ENCODE measurements around the gene COL5A2.

The COL5A2 gene

GRCh38 chr2:189000221-189000620, 179.3 kb downstream of the COL5A2 start:
- DNase-seq (ENCODE audit: low read depth, low spot score), result no peak

GRCh38 chr2:188997263-188997662, 182.3 kb downstream of the COL5A2 start:
- DNase-seq (ENCODE audit: low read depth, low spot score), result no peak

- no peak for DNase-seq (ENCODE audit: low read depth, low spot score)
These were observed 186.3 kb downstream of the COL5A2 start for GRCh38 chr2:188993247-188993646.

- no peak for DNase-seq (ENCODE audit: low read depth, low spot score)
These were observed 192.7 kb downstream of the COL5A2 start for GRCh38 chr2:188986839-188987238.

- peak; percentile 80 for DNase-seq (ENCODE audit: low read depth, low spot score)
These were observed 194.9 kb downstream of the COL5A2 start for GRCh38 chr2:188984680-188985079.

GRCh38 chr2:188984065-188984491, 195.5 kb downstream of the COL5A2 start:
- DNase-seq (ENCODE audit: low read depth, low spot score), result peak; percentile 63

- no peak for DNase-seq (ENCODE audit: low read depth, low spot score)
These were observed 196.0 kb downstream of the COL5A2 start for GRCh38 chr2:188983427-188984064.
